UCSD-AML1 (cell line): ENCODE data around the gene KIF27.
"Not testable (repeated sequence)": the region's sequence is repeated elsewhere in the genome, so short reads cannot be mapped to it uniquely, and the experiment has no call there.

Experiments used
- DNase-seq: peaks from one replicate; lab custom pipeline; 2025; ENCODE audit not compliant: unreplicated experiment; lab: John Stamatoyannopoulos, UW

The KIF27 gene

DNA sequence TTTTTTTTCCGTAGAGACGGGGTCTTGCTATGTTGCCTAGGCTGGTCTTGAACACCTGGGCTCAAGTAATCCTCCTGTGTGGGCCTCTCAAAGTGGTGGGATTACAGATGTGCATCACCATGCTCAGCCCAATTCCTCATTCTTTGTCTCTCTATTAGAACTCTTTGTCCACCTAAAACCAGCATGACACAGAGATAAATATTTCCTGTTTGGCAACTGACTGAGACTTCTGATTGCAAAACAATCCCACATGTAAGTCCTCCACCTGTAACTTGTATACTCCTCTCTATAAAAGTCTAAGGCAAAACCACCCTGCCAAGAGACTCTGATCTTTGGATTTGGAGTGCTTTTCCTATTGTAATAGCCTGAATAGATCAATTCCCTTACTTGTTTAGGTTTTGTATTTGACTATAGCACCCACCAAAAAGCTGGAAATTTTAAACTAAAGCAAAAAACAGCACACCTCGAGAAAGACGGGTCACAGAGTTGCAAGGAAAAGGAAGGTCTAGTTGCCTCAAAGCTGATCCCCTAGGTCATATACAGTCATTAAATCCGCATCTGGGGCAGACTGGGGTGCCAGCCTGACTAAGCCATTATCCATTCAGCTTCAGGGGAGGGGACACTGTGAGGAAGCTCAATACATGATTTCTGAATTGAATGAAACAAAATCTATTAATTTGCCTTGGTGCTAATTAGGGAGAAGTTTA lies 13.5 kb upstream of the KIF27 start:
- DNase-seq = no peak

DNA sequence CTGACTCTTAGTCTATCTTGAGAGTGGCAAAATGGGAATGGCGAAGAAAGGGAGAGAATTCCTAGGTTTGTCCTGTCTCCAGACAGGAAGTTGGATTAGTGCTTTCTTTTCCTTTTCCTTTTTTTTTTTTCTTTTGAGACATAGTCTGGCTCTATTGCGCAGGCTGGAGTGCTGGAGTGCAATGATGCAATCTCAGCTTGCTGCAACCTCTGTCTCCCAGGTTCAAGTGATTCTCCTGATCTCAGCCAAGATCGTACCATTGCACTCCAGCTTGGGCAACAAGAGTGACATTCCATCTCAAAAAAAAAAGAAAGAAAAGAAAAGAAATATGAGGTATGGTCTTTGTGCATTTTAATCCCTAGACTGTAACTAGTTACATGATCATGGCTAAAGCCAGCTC lies 12.6 kb upstream of the KIF27 start:
- DNase-seq = no peak

DNA sequence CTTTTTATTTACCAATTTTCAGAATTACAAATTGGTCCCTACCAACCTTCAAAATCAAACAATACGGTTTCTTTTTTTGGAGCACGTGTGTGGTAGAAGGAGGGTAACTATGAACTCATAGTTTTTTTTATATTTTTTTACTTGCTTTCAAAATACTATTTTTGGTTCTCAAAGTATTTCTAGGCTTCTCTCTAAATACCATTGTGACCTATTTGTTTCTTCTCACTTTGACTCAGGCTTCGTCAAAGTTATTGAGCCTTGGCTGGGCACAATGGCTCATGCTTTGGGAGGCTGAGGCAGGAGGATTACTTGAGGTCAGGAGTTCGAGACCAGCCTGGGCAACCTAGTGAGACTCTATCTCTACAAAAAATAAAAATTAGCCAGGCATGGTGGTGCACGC lies 11.6 kb upstream of the KIF27 start:
- DNase-seq = no peak

DNA sequence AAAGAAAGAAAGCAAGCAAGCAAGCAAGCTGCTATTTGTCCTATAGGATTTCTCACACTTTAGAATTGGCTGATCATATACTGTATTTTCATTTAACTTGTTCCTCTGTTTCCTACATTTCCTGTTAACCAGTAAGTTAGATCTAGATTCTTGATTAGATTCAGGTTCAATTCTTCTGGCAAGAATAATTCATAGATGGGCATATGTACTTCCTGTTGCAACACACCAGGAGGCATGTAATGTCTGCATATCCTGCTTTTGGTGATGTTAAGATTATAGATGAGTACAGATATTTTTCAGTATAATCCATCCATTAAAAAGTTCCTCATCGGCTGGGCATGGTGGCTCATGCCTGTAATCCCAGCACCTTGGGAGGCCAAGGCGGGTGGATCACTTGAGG lies 10.8 kb upstream of the KIF27 start:
- DNase-seq = no peak

DNA sequence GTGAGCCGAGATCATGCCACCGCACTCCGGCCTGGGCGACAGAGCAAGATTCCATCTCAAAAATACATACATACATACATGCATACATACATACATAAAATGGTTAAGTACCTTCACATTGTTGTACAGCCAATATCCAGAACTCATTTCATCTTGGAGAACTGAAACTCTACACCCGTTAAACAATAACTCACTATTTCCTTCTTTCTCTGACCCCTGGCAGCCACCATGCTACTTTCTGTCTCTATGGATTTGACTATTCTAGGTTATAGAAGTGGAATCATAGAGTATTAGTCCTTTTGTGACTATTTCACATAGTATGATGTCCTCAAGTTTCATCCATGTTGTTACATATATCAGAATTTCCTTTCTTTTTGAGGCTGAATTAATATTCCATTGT lies 9.6 kb upstream of the KIF27 start:
- DNase-seq = no peak

DNA sequence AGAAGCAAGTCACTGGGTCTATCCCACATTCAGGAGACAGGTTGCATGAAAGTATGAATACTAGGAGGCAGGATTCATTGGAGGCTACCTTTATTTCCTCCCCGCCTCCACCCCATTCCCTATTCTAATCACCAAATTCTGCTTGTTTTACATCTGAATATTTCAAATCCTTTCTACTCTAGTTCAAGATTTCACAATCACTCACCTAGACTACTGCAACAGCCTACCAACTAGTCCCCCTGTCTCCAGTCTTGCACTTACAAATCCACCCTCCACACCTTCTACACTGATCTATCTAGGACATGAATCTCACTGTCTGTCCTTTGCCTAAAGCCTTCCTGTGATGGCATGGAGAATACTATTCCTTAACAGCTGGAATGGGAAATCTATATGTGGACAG lies 6.4 kb upstream of the KIF27 start:
- no peak for DNase-seq

DNA sequence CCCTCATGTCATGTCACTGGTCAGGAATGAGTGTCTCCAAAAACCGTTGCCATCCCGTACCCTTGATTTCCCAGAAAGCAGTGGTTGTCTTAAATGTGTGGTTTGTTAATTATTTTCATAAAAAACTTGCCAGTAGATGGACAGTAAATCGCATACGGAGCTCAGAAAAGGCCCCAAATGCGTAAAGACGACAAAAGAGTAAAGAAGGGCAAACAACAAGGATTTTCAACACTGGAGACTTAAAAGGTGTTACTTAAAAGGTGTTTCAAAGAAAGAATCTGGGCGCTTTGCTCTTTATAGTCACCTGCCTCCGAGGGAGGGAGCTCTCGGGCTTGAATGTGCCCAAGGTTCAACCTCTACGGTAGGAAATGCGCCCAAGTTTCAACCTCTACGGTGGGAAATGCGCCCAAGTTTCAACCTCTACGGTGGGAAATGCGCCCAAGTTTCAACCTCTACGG lies 734 bp downstream of the KIF27 start:
- no peak for DNase-seq

DNA sequence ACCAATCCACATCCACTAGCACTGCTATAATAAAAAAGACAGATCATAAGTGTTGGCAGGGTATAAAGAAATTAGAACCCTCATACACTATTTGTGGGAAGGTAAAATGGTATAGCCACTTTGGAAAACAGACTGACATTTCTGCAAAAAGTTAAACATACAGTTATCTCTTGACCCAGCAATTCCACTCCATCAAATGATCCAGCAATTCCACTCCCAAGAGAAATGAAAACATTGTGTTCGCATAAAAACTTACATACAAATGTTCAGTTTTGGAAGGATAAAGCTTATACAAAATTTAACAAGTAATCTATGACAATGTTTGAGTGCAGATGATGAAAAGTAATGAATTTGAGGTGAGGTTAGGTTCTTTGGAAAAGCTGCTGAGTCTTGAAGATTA lies 2.1 kb downstream of the KIF27 start:
- no peak for DNase-seq

DNA sequence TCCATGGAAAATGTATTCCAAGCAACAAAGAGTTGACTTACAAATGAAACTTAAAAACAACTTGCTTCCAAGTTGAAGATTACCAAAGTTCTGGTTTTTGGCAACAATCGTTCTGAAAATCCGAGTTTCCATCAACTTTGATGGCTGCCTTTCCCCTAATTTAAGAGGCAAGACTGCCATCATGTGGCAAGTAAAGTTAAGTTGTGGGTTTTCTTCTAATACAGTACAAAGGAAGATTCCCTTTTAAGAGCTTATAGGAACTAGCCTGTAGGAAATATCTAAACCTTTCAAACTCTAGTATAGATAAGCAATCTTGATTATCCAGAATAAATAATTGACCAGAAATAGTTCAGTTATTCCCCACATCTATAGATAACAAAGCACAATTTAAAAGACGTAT lies 9.0 kb downstream of the KIF27 start:
- not testable (repeated sequence) for DNase-seq

DNA sequence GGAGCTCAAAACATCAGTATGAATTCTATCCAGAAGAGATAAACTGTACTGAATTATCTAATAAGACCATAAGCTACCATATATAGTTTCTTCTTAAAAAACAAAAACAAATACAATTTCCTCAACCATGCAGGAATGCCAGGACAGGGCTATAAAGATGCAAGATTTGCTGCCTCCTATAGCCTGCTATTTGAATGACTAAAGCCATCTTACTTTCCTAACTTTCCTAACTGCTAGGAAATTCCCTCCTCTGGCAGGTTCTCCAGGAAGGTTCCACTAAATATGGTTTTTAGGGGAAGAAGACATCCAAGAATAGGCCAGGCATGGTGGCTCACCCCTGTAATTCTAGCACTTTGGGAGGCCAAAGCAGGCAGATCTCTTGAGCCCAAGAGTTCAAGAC lies 15.1 kb downstream of the KIF27 start:
- no peak for DNase-seq

DNA sequence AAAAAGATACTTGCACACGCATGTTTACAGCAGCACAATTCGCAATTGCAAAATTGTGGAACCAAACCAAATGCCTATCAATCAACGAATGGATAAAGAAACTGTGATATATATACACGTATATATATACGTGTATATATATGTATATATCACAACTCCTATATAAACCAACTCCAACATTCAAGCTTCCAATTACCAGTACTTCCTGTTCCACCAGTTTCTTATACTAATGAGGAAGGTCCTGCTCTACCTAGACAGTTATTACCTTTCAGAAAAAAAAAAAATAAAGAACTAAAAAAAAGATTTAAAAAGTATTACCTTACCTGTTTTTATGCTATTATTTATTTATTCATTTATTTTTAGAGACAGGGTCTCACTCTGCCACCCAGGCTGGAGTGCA lies 20.6 kb downstream of the KIF27 start:
- DNase-seq = not testable (repeated sequence)

DNA sequence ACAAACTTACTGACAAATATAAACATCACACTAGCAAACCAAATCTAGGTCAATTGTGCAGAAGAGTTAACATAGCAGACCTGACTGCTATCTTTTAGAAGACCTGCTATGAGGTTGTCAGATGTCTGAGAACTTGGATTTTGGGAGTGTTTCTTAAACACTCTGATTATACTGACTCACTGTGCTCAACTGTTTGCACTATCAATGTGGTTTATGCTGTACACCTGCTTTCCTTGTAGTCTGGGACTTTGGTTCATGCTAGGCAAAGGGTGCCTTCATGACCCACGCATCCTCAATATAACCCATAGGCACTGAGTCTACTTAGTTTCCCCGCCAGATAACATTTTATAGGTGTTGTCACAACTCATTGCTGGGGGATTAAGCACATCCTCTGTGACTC lies 26.9 kb downstream of the KIF27 start:
- DNase-seq = not testable (repeated sequence)

DNA sequence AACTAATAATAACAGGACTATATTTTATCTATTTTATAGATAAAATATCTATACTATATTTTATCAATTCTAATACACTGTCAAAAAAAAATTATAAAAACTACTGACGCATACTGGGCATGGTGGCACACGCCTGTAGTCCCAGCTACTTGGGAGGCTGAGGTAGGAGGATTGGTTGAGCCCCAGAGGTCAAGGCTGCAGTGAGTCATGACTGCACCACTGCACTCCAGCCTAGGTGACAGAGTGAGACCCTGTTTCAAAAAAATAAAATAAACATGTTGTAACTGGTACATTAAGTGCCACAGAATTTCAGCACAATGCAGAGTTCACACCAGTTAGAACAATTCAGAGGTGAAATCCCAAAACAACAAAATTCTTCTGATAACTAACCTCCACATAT lies 34.7 kb downstream of the KIF27 start:
- not testable (repeated sequence) for DNase-seq

DNA sequence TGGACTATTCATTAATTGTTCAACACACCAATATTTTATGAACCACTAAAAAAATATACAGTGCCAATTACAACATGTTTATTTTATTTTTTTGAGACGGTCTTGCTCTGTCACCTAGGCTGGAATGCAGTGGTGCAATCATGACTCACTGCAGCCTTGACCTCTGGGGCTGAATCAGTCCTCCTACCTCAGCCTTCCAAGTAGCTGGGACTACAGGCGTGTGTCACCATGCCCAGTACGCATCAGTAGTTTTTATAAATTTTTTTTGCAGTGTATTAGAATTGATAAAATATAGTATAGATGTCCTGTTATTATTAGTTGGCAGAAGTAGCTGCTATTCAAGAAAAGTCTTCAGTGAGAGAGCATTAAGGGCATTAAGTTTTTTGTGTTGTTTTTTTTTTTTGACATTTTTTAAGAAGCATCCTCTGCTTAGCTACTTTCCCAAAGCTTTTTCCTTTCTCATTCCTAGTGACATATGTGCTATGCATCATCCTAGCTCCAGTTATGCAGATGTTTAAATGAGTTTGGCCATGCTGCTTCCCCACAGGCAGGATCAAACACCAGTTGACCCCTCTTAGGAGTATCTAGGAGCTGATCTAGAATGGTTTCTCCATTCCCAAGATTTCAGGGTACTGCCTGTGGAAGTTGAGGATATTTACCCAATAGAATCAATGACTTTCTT lies 35.5 kb downstream of the KIF27 start:
- DNase-seq = not testable (repeated sequence)

DNA sequence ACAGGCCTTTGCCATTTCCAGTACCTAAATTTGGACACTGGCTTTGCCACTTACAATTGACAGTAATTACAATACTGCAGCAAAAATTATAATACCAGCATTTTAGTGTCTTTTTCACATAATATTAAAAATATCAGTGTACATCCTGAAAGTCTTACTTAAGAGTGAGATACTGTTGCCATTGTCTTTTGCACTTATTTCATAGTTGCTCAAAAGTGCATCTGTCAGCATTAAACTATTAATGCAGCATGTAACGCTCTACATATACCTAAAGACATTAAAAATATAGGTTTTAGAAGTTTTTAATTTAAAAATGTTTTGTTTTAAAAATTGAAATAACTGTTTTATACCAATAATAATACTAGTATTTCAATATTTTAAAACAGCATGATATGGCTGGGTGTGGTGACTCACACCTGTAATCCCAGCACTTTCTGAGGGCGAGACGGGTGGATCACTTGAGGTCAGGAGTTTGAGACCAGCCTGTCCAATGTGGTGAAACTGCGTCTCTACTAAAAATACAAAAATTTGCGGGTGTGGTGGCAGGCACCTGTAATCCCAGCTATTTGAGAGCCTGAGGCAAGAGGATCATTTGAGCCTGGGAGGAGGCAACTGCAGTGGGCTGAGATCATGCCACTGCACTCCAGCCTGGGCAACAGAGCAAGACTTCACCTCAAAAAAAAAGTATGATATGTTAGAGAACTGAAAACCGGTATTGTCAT lies 39.4 kb downstream of the KIF27 start:
- DNase-seq = not testable (repeated sequence)

DNA sequence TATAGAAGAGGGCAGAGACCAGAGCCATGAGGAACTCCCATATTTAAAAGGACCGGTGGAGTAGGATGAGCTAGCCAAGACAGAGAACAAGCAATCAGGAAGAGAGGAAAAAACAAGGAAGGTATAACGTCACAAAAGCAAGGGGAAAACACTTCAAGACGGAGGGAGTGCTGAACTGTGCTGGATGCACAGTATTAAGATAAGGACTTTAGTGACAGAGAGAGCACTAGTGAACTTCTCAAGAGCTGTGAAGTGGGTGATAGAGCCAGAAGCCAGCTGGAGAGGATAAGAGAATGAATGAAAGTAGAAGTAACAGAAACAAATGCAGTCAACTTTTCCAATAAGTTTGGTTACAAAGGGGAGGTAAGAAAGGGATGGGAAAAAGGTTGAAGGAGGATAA lies 45.7 kb downstream of the KIF27 start:
- not testable (repeated sequence) for DNase-seq

DNA sequence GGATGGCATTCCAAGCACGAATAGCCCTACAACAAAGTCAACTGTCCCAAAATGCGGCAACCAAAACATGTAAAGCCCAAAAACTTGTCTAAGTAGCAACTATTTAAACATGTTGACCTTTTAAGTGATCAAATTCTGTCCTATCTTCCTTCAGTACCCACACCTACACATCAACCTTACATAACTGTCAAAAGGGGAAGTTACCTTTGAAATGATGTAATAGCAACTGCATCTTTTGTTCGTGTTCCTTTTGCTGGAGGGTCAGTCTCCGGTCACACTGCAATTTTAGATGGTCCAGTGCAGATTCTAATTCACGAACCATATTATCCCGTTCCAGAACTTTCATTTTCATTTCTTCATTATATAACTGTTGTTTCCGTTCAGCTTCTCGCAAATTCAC lies 71.3 kb downstream of the KIF27 start:
- not testable (repeated sequence) for DNase-seq

DNA sequence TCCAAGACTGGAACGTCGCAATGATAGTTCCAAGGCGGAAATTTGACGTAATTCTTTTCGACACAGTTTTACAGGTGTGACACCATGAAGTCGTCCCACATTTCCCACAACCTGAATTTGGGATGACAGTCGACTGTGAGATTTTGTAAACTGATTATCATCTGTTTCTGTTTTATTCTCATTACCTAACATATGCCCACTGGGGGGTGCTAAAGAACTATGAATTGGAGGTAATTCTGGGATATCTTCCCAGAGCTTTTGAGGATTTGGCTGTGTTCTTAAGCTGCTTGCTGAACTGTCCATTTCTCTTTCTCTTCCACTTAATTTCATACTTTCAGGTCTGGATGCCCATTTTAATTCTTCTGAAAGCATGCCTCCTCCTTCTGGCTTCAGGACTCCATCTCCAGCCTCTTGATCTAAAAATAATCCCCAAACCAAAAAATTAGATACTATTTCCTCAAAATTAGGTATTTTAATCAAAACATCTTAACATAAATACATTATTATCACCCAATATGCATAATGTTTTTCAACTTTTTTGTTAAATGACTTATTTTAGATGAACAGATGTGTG lies 84.1 kb downstream of the KIF27 start:
- DNase-seq = not testable (repeated sequence)

DNA sequence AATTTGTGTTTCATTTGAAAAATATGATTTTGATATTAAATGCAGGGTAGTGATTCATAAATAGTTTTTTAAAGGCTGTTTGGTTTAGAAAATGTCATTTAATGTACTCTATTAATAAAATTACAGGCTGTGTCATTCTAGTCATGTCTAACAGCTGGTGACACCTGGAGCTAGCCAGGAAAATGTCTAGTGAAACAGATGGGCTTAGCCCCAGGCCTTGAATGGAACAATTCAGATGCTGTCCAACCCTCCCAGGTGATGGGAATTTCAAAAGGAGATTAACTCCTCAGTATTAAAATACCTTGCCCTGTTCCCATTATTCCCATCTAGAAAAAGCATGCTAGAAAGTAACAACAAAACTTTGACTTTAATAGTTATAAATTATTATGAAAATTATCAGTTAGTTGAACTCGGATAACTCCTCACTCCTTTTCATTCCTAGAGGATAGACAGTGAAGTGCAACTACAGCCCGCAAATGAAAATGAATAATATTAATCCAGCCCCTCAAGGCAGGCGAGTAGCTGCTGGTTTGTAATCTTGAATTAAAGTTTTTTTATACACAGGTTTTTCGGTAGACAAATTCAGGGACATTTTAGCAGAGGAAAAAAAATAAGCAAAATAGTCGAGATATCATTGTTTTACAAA lies 90.7 kb downstream of the KIF27 start:
- not testable (repeated sequence) for DNase-seq

DNA sequence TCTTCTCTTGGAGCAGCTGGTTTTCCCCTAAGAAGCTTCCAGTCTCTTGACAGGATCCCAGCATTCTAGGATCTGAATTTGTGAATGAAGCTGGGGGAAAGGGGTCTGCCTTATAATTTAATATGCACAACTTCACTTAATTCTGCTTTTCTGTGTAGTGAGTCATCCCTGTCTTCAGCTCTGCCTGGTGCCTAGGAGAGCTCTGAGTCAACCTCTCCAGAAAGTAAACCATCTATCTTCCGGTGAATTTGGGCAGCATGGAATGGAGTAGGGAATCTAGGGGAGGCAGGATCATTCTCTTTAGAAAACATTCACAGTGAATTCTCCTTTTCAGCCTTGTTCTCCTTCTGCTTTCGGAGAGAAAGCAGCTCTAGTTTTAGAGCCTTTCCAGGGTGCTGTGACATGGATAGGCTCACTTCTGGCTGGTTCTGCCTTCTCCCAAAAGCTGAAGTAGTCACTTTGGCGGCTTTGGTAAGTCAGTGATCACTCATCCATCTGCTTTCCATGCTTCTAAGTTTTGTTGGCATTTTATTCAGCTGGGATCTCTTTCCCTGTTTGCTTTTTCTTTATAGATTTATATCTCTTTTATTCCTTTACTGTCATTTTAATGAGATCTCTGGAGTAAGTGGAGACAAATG lies 96.1 kb downstream of the KIF27 start:
- not testable (repeated sequence) for DNase-seq
